H1 (cell line): ENCODE results near the gene CD3D. TPM values are rescaled to one million over a fixed set of nuclear protein-coding genes. Genes with fewer than 3 reads are reported as not detected.

Experiments
- CTCF ChIA-PET: fragments of 300-600 bp; sonication (Branson Sonifier 250); formaldehyde crosslinking; loops from one replicate; lab custom pipeline; 2021; ENCODE audit not compliant: partially characterized antibody; lab: Charles Lee
- POLR2A ChIA-PET: fragments of 300-600 bp; sonication (Branson Sonifier 250); formaldehyde crosslinking; loops from one replicate; lab custom pipeline; 2021; ENCODE audit warnings: inconsistent platforms; ENCODE audit not compliant: partially characterized antibody; lab: Charles Lee
- DNase-seq, 2 experiments: peaks; one replicate each; pipeline versions ENCODE4 v3.0.0 to v3.0.0-alpha.2; 2010 to 2022; ENCODE audit warnings: low spot score in 2 of 2, low read depth in 1 of 2, mixed read lengths in 1 of 2
- FAIRE-seq: peaks from 2 replicates; lab custom pipeline; 2011; peaks lifted over from hg19 to GRCh38; lab: Jason Lieb, UNC
- H2AFZ ChIP-seq: 2 replicates; pipeline ENCODE4 v1.8.1; 2012; ENCODE audit warnings: low read length, inconsistent platforms
- H2AK5ac ChIP-seq: 2 replicates; pipeline ENCODE4 v1.6.1; 2013; ENCODE audit warnings: low read depth, low read length
- H2BK120ac ChIP-seq: replicated peaks from 2 replicates; pipeline ENCODE3; 2013; ENCODE audit warnings: low read depth, low read length, inconsistent platforms
- H2BK12ac ChIP-seq: 2 replicates; pipeline ENCODE4 v1.6.1; 2013; ENCODE audit warnings: low read depth, low read length
- H2BK15ac ChIP-seq: 2 replicates; pipeline ENCODE4 v1.6.1; 2013; ENCODE audit warnings: low read length
- H2BK20ac ChIP-seq: 2 replicates; pipeline ENCODE4 v1.6.1; 2013; ENCODE audit warnings: low read length
- H2BK5ac ChIP-seq: 2 replicates; pipeline ENCODE4 v1.6.1; 2013; ENCODE audit warnings: low read depth, low read length
- H3K14ac ChIP-seq: 2 replicates; pipeline ENCODE4 v1.6.1; 2013; ENCODE audit warnings: inconsistent platforms; ENCODE audit not compliant: insufficient read length
- H3K18ac ChIP-seq: 2 replicates; pipeline ENCODE4 v1.6.1; 2013; ENCODE audit warnings: low read length; ENCODE audit errors: extremely low read depth
- H3K23ac ChIP-seq: 2 replicates; pipeline ENCODE4 v1.6.1; 2013; ENCODE audit warnings: inconsistent platforms; ENCODE audit not compliant: insufficient read length
- H3K23me2 ChIP-seq: 2 replicates; pipeline ENCODE4 v1.6.1; 2013; ENCODE audit warnings: low read depth, low read length
- H3K27ac ChIP-seq: 2 replicates; pipeline ENCODE4 v1.6.1; 2011; ENCODE audit warnings: low read depth, low read length, inconsistent platforms
- H3K27me3 ChIP-seq, 4 experiments: replicated peaks in 1 of 4; 1 replicate in 1 of 4; 2 replicates in 3 of 4; pipeline versions ENCODE4 v1.6.1 to v1.8.1; 2011 to 2013; ENCODE audit warnings: low read length in 3 of 4, mild to moderate bottlenecking in 3 of 4, inconsistent platforms in 2 of 4, mixed read lengths in 2 of 4, moderate library complexity in 1 of 4; ENCODE audit not compliant: control insufficient read depth in 3 of 4, insufficient read depth in 3 of 4; ENCODE audit errors: extremely low read depth in 1 of 4
- H3K36me3 ChIP-seq, 4 experiments: 2 replicates each; pipeline versions ENCODE4 v1.6.1 to v1.8.1; 2011 to 2013; ENCODE audit warnings: mild to moderate bottlenecking in 4 of 4, low read length in 3 of 4, moderate library complexity in 2 of 4, control low read depth in 1 of 4, inconsistent platforms in 1 of 4; ENCODE audit not compliant: insufficient read depth in 4 of 4, control insufficient read depth in 2 of 4
- H3K4ac ChIP-seq: replicated peaks from 2 replicates; pipeline ENCODE3; 2013; ENCODE audit warnings: low read length, low read depth, mixed read lengths, inconsistent platforms; ENCODE audit not compliant: insufficient read length
- H3K4me1 ChIP-seq, 4 experiments: replicated peaks in 1 of 4; 1 replicate in 1 of 4; 2 replicates in 3 of 4; pipeline versions ENCODE4 v1.6.1 to v1.8.1; 2011 to 2013; ENCODE audit warnings: low read length in 3 of 4, inconsistent platforms in 2 of 4, mixed read lengths in 1 of 4; ENCODE audit not compliant: insufficient read depth in 4 of 4, control insufficient read depth in 3 of 4
- H3K4me2 ChIP-seq, 2 experiments: 2 replicates each; pipeline versions ENCODE4 v1.6.1 to v1.8.1; 2011 to 2013; ENCODE audit warnings: low read depth in 2 of 2, low read length in 2 of 2, control low read depth in 1 of 2, inconsistent platforms in 1 of 2, mild to moderate bottlenecking in 1 of 2; ENCODE audit not compliant: insufficient read depth in 1 of 2
- H3K4me3 ChIP-seq, 4 experiments: fragments of 200-600, 300-600 bp in 1 of 4; sonication (generic), shearing (Covaris generic), sonication (Bioruptor Twin) in 1 of 4; 2 replicates each; pipeline versions ENCODE4 v1.5.1 to v1.8.1; 2011 to 2016; ENCODE audit warnings: low read length in 4 of 4, low read depth in 3 of 4, control low read depth in 2 of 4, inconsistent platforms in 2 of 4, mild to moderate bottlenecking in 2 of 4, mixed read lengths in 1 of 4, moderate library complexity in 1 of 4; ENCODE audit not compliant: insufficient read depth in 2 of 4; ENCODE audit errors: extremely low read depth in 1 of 4
- H3K56ac ChIP-seq: replicated peaks from 2 replicates; pipeline ENCODE3; 2013; ENCODE audit warnings: low read depth, mild to moderate bottlenecking, mixed read lengths, low read length, inconsistent platforms; ENCODE audit not compliant: insufficient read length
- H3K79me1 ChIP-seq: 2 replicates; pipeline ENCODE4 v1.6.1; 2013; ENCODE audit warnings: low read depth, low read length, control low read depth
- H3K79me2 ChIP-seq, 2 experiments: 2 replicates each; pipeline versions ENCODE4 v1.6.1 to v1.8.1; 2012 to 2013; ENCODE audit warnings: low read length in 2 of 2, mild to moderate bottlenecking in 2 of 2, inconsistent platforms in 1 of 2; ENCODE audit not compliant: insufficient read depth in 2 of 2, control insufficient read depth in 1 of 2
- H3K9ac ChIP-seq, 4 experiments: replicated peaks in 1 of 4; 1 replicate in 1 of 4; 2 replicates in 3 of 4; pipeline versions ENCODE4 v1.6.1 to v1.8.1; 2011 to 2013; ENCODE audit warnings: low read depth in 3 of 4, low read length in 3 of 4, control low read depth in 2 of 4, mild to moderate bottlenecking in 2 of 4, moderate library complexity in 2 of 4, inconsistent platforms in 1 of 4; ENCODE audit errors: extremely low read depth in 1 of 4
- H3K9me3 ChIP-seq, 2 experiments: 2 replicates each; pipeline versions ENCODE4 v1.6.1 to v1.8.1; 2012 to 2013; ENCODE audit warnings: mild to moderate bottlenecking in 2 of 2, moderate library complexity in 2 of 2, control low read depth in 1 of 2, inconsistent platforms in 1 of 2, low read depth in 1 of 2, low read length in 1 of 2, mixed read lengths in 1 of 2; ENCODE audit not compliant: insufficient read depth in 2 of 2
- H4K20me1 ChIP-seq, 2 experiments: replicated peaks in 1 of 2; 2 replicates each; pipeline versions ENCODE3 to v1.8.1; 2011 to 2013; ENCODE audit warnings: inconsistent platforms in 2 of 2, low read length in 2 of 2, mild to moderate bottlenecking in 1 of 2; ENCODE audit not compliant: insufficient read depth in 2 of 2, control insufficient read depth in 1 of 2
- H4K5ac ChIP-seq: 2 replicates; pipeline ENCODE4 v1.6.1; 2013; ENCODE audit warnings: low read length, low read depth, mixed read lengths, inconsistent platforms; ENCODE audit not compliant: insufficient read length
- H4K8ac ChIP-seq: 2 replicates; pipeline ENCODE4 v1.8.0; 2013; ENCODE audit warnings: mild to moderate bottlenecking, moderate library complexity, low read length, inconsistent platforms; ENCODE audit not compliant: insufficient read depth; ENCODE audit errors: extremely low read depth
- H4K91ac ChIP-seq: replicated peaks from 2 replicates; pipeline ENCODE3; 2013; ENCODE audit warnings: low read length, mixed read lengths, inconsistent platforms; ENCODE audit not compliant: insufficient read length
- ATF2 ChIP-seq: IDR thresholded peaks from 2 replicates; pipeline ENCODE4 v1.6.1; 2012; ENCODE audit warnings: low read length, inconsistent platforms
- BACH1 ChIP-seq: IDR thresholded peaks from 2 replicates; pipeline ENCODE4 v1.6.1; 2012; ENCODE audit warnings: low read length, improper control_type of control experiment
- CBX5 ChIP-seq: fragments of 300-800, 300-1000 bp; sonication (generic); IDR thresholded peaks from 2 replicates; pipeline ENCODE4 v1.7.1; 2016; ENCODE audit warnings: antibody characterized with exemption, low read length, low read depth
- EGR1 ChIP-seq: IDR thresholded peaks from 2 replicates; pipeline ENCODE4 v1.6.1; 2011; ENCODE audit warnings: low read depth, low read length, borderline replicate concordance
- EP300 ChIP-seq, 2 experiments: IDR thresholded peaks; 1 replicate in 1 of 2; 2 replicates in 1 of 2; pipeline ENCODE4 v1.6.1; 2011 to 2012; ENCODE audit warnings: low read depth in 2 of 2, low read length in 2 of 2, mild to moderate bottlenecking in 2 of 2, borderline replicate concordance in 1 of 2, inconsistent platforms in 1 of 2, moderate library complexity in 1 of 2
- FOSL1 ChIP-seq: IDR thresholded peaks from 2 replicates; pipeline ENCODE4 v1.6.1; 2011; ENCODE audit warnings: mild to moderate bottlenecking, low read depth, low read length, moderate library complexity; ENCODE audit not compliant: insufficient read depth
- GTF2F1 ChIP-seq: IDR thresholded peaks from 2 replicates; pipeline ENCODE4 v1.6.1; 2012; ENCODE audit warnings: low read depth, low read length, improper control_type of control experiment, borderline replicate concordance
- JUN ChIP-seq: IDR thresholded peaks from 2 replicates; pipeline ENCODE4 v1.6.1; 2011; ENCODE audit warnings: low read depth, mild to moderate bottlenecking, improper control_type of control experiment, low read length
- JUND ChIP-seq: IDR thresholded peaks from 2 replicates; pipeline ENCODE4 v1.6.1; 2011; ENCODE audit warnings: mild to moderate bottlenecking, improper control_type of control experiment, low read length
- POLR2A ChIP-seq, 2 experiments: IDR thresholded peaks; 1 replicate in 1 of 2; 2 replicates in 1 of 2; pipeline ENCODE4 v1.6.1; 2011; ENCODE audit warnings: low read depth in 2 of 2, low read length in 2 of 2, mild to moderate bottlenecking in 2 of 2; ENCODE audit errors: control extremely low read depth in 1 of 2
- SIN3A ChIP-seq, 2 experiments: IDR thresholded peaks in 1 of 2; conservative IDR thresholded peaks in 1 of 2; 2 replicates each; pipeline ENCODE4 v1.6.1; 2011 to 2012; ENCODE audit warnings: low read length in 2 of 2, improper control_type of control experiment in 1 of 2, low read depth in 1 of 2, mild to moderate bottlenecking in 1 of 2
- TCF12 ChIP-seq: IDR thresholded peaks from 2 replicates; pipeline ENCODE4 v1.6.1; 2011; ENCODE audit warnings: low read depth, mild to moderate bottlenecking, low read length
- WGBS, 2 experiments: shearing (Covaris generic) in 1 of 2; methylation state at CpG; one replicate each; pipeline versions ENCODE4 v1.1.6 to v1.1.7; 2013 to 2015; ENCODE audit warnings: low lambda C conversion rate in 2 of 2, mixed read lengths in 2 of 2, inconsistent platforms in 1 of 2, low coverage in 1 of 2, missing lambda C conversion rate in 1 of 2; ENCODE audit not compliant: insufficient replicate concordance in 2 of 2, insufficient coverage in 1 of 2, insufficient read length in 1 of 2; ENCODE audit errors: extremely low coverage in 1 of 2, missing lambda C conversion rate in 1 of 2; 5-methylcytosine and 5-hydroxymethylcytosine counted together
- polyA plus RNA-seq, 7 experiments: library from polyadenylated mRNA; depleted of rRNA in 3 of 7; stranded (reverse) in 5 of 7; unstranded in 2 of 7; fragments of >200 nt in 5 of 7; fragments of 200-250 nt in 2 of 7; gene quantifications; 1 replicate in 5 of 7; 2 replicates in 1 of 7; 4 replicates in 1 of 7; pipeline versions ENCODE4 v1.2.1 to v1.2.3, GENCODE V29; 2011 to 2013; ENCODE audit warnings: missing spikeins in 2 of 7, mixed read lengths in 2 of 7
- total RNA-seq: library from RNA; stranded (reverse); fragmentation: NEBNext Ultra II Directional; extraction: Animal tissue kit (Norgen Biotek cat#: 25700); gene quantifications from 2 replicates; pipeline ENCODE4 v1.2.1, GENCODE V29; 2021

Gene CD3D
- total and polyA plus RNA-seq, 2 of the 8 experiments (the other 6 are each of a cell fraction or from before 2014, with no cell fraction given) = not detected

GRCh38 chr11:118343981-118344515 lies 1.5 kb upstream of the CD3D start, which contains the start of gene CD3G:
TSS of gene CD3G (plus strand) at chr11:118344344. CDS start at chr11:118344424, 80 bp downstream.
- Histone ChIP-seq H3K9ac (no peak within 1 kb of the TSS), H3K23me2 (no peaks in the 10 kb centered on the region; the same call in 1 of the 2 replicates), H3K4me2 (no peak within 1 kb of the TSS), H3K27ac (no peak within 1 kb of the TSS), H3K4ac (no peak within 1 kb of the TSS), H2BK120ac (no peak within 1 kb of the TSS), H2BK5ac (no peak within 1 kb of the TSS), H3K4me1 (no peaks in the 10 kb centered on the region), H4K8ac (no peak within 1 kb of the TSS), H3K36me3 (no peaks in the 10 kb centered on the region), H3K4me3 (no peak within 1 kb of the TSS), H3K9me3 (no peaks in the 10 kb centered on the region), H2BK12ac (no peak within 1 kb of the TSS), H4K5ac (no peak within 1 kb of the TSS), H2AK5ac (no peak within 1 kb of the TSS), H3K79me2 (no peaks in the 10 kb centered on the region), H3K23ac (no peak within 1 kb of the TSS), H2AFZ (0 out of 2 replicates have a peak within 1 kb of the TSS, but pooled peaks have one; percentile 73), H4K20me1 (no peaks in the 10 kb centered on the region), H4K91ac (no peak within 1 kb of the TSS), H3K79me1 (no peaks in the 10 kb centered on the region), H3K18ac (no peak within 1 kb of the TSS), H3K27me3 (peaks cover 0 to 3% (median 1%) of the 10 kb centered on the region in 4 experiments; a peak in 2 of 7 replicates), H2BK15ac (no peak within 1 kb of the TSS), H3K14ac (no peak within 1 kb of the TSS), H2BK20ac (no peak within 1 kb of the TSS), H3K56ac (no peak within 1 kb of the TSS)
- 87% methylated on average over 6 of the region's 6 CpGs; no CpG with 5 or more reads in 1 of the 2 experiments for WGBS, 2 experiments
- ChIA-PET POLR2A (no interaction called here), CTCF (no interaction called here)
- no peak for DNase-seq
- FAIRE-seq = no peak
- TF ChIP-seq FOSL1 (no peak), ATF2 (no peak), GTF2F1 (no peak), EP300 (IDR thresholded peaks at IDR 0.05; ENCODE audit: borderline replicate concordance in 1 of 2, low read depth in 2 of 2, low read length in 2 of 2) (no peak), SIN3A (conservative IDR thresholded peaks at IDR 0.05 in 1 of 2, IDR thresholded peaks at IDR 0.05 in 1 of 2; ENCODE audit: low read depth in 1 of 2, low read length in 2 of 2) (no peak), TCF12 (no peak), BACH1 (no peak), CBX5 (no peak), JUN (no peak), EGR1 (no peak), JUND (no peak), POLR2A (IDR thresholded peaks at IDR 0.05; ENCODE audit: control extremely low read depth in 1 of 2, low read depth in 2 of 2, low read length in 2 of 2) (no peak)
